ENCODE measurements around the gene ITGA4. TPM values are rescaled to one million over a fixed set of nuclear protein-coding genes. Genes with fewer than 3 reads are reported as not detected.

Gene ITGA4
- total RNA-seq, 4 donors from 2014 or later: 3.2 to 7.0 (median 4.6) TPM

DNA sequence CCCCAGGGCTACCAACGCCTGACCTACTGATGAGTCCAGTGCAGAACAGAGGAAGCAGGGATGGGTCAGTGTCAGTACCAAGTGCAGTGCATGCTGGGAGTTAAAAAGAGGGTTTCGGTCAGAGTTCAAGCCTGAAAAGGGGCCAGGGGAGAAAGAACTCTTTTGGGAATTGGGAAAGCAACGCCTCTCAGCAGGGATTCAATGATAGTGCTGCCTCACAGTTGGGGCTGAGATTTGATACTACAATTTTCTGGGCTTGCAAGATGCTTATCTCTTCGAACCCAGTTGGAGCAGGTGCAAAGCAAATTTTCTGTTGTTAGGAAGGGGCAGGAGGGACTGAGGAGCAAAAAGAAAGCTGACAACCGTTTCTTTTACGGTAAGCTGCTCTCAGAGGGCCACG lies 117.1 kb downstream of the ITGA4 start:
- Histone ChIP-seq H3K36me3 (no peaks in the 10 kb centered on the region), H3K4me1 (peaks cover 0 to 4% (median 0%) of the 10 kb centered on the region in 3 donors), H3K27ac (no peak overlapping the region), H3K4me3 (no peak overlapping the region), H3K27me3 (no peaks in the 10 kb centered on the region), H3K9me3 (no peaks in the 10 kb centered on the region)
- ATAC-seq: no peak
- no peak for TF ChIP-seq EP300 (IDR thresholded peaks at IDR 0.05)
- 75 to 86% methylated on average over 3 to 7 of the region's 7 CpGs for WGBS, 2 donors (ENCODE audit: low coverage in 1 of 2)

DNA sequence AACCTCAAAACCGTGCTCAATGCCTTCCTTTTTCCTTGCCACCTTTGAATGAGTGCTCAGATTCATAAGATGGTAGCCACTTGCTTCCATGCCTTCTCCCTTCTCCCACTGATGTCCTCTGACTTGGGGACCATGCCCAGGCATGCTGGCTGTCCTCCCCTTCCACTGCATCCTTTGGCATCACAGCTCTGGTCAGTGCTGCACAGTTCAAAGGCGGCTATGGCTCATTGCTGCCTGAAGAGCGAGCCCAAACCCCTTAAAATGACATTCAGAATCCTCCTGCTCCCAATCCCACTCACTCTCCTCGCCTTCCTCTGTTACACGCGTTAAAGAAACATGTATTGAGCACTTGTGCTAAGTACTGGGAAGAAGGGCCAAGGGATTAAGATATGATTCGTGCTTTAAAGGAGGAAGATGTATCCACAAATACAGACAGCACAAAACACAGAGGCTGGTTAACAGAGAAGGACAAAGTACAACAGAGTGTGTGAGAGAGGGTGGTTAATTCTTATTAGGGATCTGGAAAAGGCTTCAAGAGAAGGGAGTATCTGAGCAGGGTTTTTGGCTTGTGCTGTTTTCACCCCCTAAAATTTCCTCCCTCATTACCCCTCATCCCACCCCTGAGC lies 118.0 kb downstream of the ITGA4 start:
- TF ChIP-seq POLR2AphosphoS5 (IDR thresholded peaks at IDR 0.05): no peak
- TF ChIP-seq, protein P1, sequence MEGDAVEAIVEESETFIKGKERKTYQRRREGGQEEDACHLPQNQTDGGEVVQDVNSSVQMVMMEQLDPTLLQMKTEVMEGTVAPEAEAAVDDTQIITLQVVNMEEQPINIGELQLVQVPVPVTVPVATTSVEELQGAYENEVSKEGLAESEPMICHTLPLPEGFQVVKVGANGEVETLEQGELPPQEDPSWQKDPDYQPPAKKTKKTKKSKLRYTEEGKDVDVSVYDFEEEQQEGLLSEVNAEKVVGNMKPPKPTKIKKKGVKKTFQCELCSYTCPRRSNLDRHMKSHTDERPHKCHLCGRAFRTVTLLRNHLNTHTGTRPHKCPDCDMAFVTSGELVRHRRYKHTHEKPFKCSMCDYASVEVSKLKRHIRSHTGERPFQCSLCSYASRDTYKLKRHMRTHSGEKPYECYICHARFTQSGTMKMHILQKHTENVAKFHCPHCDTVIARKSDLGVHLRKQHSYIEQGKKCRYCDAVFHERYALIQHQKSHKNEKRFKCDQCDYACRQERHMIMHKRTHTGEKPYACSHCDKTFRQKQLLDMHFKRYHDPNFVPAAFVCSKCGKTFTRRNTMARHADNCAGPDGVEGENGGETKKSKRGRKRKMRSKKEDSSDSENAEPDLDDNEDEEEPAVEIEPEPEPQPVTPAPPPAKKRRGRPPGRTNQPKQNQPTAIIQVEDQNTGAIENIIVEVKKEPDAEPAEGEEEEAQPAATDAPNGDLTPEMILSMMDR (IDR thresholded peaks at IDR 0.05): no peak
- no peak for TF ChIP-seq POLR2A (IDR thresholded peaks at IDR 0.05)
- TF ChIP-seq EP300 (IDR thresholded peaks at IDR 0.05): no peak
- 64 to 66% methylated on average over 2 to 3 of the region's 7 CpGs for WGBS, 2 donors (ENCODE audit: low coverage in 1 of 2)
- no peaks in the 10 kb centered on the region for H3K27me3 ChIP-seq
- no peak overlapping the region for H3K27ac ChIP-seq
- no peaks in the 10 kb centered on the region for H3K36me3 ChIP-seq
- no peak overlapping the region for H3K4me3 ChIP-seq
- peaks cover 0 to 4% (median 0%) of the 10 kb centered on the region in 3 donors for H3K4me1 ChIP-seq
- no peak for ATAC-seq
- H3K9me3 ChIP-seq: no peaks in the 10 kb centered on the region

DNA sequence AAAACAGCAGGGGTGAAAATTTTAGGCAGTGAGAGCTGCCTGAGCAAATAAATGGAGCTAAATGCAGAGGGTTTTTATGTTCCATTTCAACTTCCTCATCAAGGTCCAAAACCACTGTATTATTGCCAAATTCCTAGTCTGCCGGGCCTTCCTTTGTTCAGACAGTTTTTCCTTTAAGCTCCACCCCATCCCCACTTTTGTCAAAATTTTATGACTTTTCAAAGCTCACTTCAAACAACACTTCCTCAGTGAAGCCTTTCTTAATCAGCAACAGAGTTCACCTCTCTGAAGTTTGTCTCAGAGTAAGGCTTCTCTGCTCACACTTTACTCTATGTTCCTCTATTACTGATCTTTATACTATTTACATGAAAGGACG lies 118.5 kb downstream of the ITGA4 start:
- no peak for ATAC-seq
- Histone ChIP-seq H3K4me1 (peaks cover 0 to 4% (median 0%) of the 10 kb centered on the region in 3 donors), H3K27me3 (no peaks in the 10 kb centered on the region), H3K27ac (no peak overlapping the region), H3K9me3 (no peaks in the 10 kb centered on the region), H3K4me3 (no peak overlapping the region), H3K36me3 (no peaks in the 10 kb centered on the region)
- TF ChIP-seq POLR2A (IDR thresholded peaks at IDR 0.05): no peak
- TF ChIP-seq, protein P1 (IDR thresholded peaks at IDR 0.05): no peak
- no peak for TF ChIP-seq POLR2AphosphoS5 (IDR thresholded peaks at IDR 0.05)
- TF ChIP-seq EP300 (IDR thresholded peaks at IDR 0.05): no peak
- 0 to 34% methylated on average over 1 to 2 of the region's 2 CpGs for WGBS, 2 donors (ENCODE audit: low coverage in 1 of 2)

DNA sequence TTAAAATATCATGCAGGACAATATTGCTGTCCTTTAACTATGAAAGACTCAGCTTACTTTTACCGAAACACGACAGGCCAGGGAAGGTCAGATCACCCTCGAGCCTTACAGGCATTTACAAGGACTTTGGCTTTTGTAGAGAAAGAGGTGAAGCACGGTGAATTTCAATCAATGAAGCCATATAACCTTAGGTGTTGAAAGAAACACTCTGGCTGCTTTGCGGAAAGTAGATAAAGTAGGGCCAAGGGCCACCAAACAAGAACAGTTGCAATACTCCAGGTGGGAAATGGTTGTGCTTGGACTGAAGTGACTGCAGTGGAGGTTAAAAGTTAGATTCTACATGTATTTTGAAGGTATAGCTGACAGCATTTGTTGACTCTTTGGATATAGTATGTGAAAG lies 119.2 kb downstream of the ITGA4 start:
- Histone ChIP-seq H3K27ac (no peak overlapping the region), H3K36me3 (no peaks in the 10 kb centered on the region), H3K9me3 (no peaks in the 10 kb centered on the region), H3K4me1 (peaks cover 0 to 4% (median 0%) of the 10 kb centered on the region in 3 donors), H3K27me3 (no peaks in the 10 kb centered on the region), H3K4me3 (no peak overlapping the region)
- no peak for TF ChIP-seq EP300 (IDR thresholded peaks at IDR 0.05)
- TF ChIP-seq POLR2A (IDR thresholded peaks at IDR 0.05): no peak
- TF ChIP-seq, protein P1 (IDR thresholded peaks at IDR 0.05): no peak
- TF ChIP-seq POLR2AphosphoS5 (IDR thresholded peaks at IDR 0.05): no peak
- no peak for ATAC-seq
- 74 to 98% methylated on average over 4 to 5 of the region's 5 CpGs for whole genome bisulfite sequencing, 2 donors (ENCODE audit: low coverage in 1 of 2)

DNA sequence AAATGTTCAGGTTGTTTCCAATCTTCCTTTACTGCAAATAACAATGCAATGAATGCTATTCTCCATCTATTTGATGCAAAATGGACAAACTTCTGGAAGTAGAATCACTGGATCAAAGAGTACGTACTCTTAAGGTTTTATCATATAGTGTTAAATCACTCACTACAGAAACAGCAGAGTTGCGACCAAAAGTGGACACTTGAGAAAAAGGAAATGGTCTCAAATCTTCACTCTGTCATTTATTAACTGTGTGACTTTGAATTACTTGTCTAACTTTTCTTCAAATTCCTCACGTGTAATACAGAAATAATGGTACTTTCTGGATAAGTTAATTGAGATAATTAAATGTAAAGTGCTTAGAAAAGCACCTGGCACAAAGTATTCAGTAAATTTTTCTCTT lies 121.6 kb downstream of the ITGA4 start:
- TF ChIP-seq POLR2A (IDR thresholded peaks at IDR 0.05) (no peak), POLR2AphosphoS5 (IDR thresholded peaks at IDR 0.05) (no peak)
- TF ChIP-seq, protein P1 (IDR thresholded peaks at IDR 0.05): no peak
- no peak overlapping the region for H3K27ac ChIP-seq
- H3K9me3 ChIP-seq: no peaks in the 10 kb centered on the region
- no peaks in the 10 kb centered on the region for H3K27me3 ChIP-seq
- ATAC-seq: no peak
- 39 to 49% methylated on average over 3 of the region's 3 CpGs for WGBS, 2 donors (ENCODE audit: low coverage in 1 of 2)
- H3K4me3 ChIP-seq: no peak overlapping the region
- peaks cover 0 to 4% (median 0%) of the 10 kb centered on the region in 3 donors for H3K4me1 ChIP-seq
- H3K36me3 ChIP-seq: no peaks in the 10 kb centered on the region

Data from gastroesophageal sphincter (tissue), 4 donors.